Muscle of leg (tissue), 11 donors: Measurements from ENCODE around the gene ARL6IP1. TPM values are rescaled to one million over a fixed set of nuclear protein-coding genes. Genes with fewer than 3 reads are reported as not detected.

Source experiments
- DNase-seq: peaks from one replicate; pipeline ENCODE4 v3.0.0; 2013
- H3K27ac ChIP-seq: one replicate; pipeline ENCODE4 v1.5.1; 2013; ENCODE audit warnings: mild to moderate bottlenecking, low read length, control low read depth
- H3K27me3 ChIP-seq: one replicate; pipeline ENCODE4 v1.6.1; 2013; ENCODE audit warnings: low read length; ENCODE audit not compliant: control insufficient read depth, insufficient read depth
- H3K36me3 ChIP-seq: one replicate; pipeline ENCODE4 v1.6.1; 2013; ENCODE audit warnings: low read length; ENCODE audit not compliant: control insufficient read depth, insufficient read depth
- H3K4me1 ChIP-seq: one replicate; pipeline ENCODE4 v1.6.1; 2013; ENCODE audit warnings: low read length; ENCODE audit not compliant: control insufficient read depth, insufficient read depth
- H3K4me3 ChIP-seq: one replicate; pipeline ENCODE4 v1.5.1; 2013; ENCODE audit warnings: low read length, control low read depth
- H3K9me3 ChIP-seq: replicated peaks from 2 replicates; pipeline ENCODE4 v1.6.1; 2013; ENCODE audit warnings: low read depth, low read length; ENCODE audit not compliant: control insufficient read depth
- WGBS: methylation state at CpG from one replicate; pipeline ENCODE4 v1.1.5; 2013; ENCODE audit warnings: missing lambda C conversion rate; ENCODE audit not compliant: insufficient coverage; 5-methylcytosine and 5-hydroxymethylcytosine counted together
- polyA plus RNA-seq, 8 donors: library from polyadenylated mRNA; unstranded; fragments of 120-200 nt; gene quantifications; one replicate each; pipeline versions ENCODE4 v1.2.1 to v1.2.3, GENCODE V29; 2013; ENCODE audit warnings: inconsistent platforms in 1 of 8, low replicate concordance in 1 of 8; ENCODE audit not compliant: insufficient read length in 8 of 8, insufficient read depth in 1 of 8
- total RNA-seq: library from RNA; stranded (reverse); fragments of 120-200 nt; gene quantifications from one replicate; pipeline ENCODE4 v1.2.4, GENCODE V29; 2013

ARL6IP1 gene
- total and polyA plus RNA-seq, 9 donors = 70.0 to 134 (median 103) TPM

- 92% methylated on average over 7 of the region's 16 CpGs for WGBS
- Histone ChIP-seq H3K4me1 (peaks cover 8% of the 10 kb centered on the region), H3K4me3 (no peak overlapping the region), H3K9me3 (no peaks in the 10 kb centered on the region), H3K27me3 (no peaks in the 10 kb centered on the region), H3K36me3 (peaks cover 4% of the 10 kb centered on the region), H3K27ac (no peak overlapping the region)
- no peak for DNase-seq
Measured at GRCh38 chr16:18802767-18803343, 1.5 kb upstream of the ARL6IP1 start.

GRCh38 chr16:18800775-18801144 is 589 bp downstream of the ARL6IP1 start:
- DNase-seq = peak; percentile 43
- H3K4me3 ChIP-seq = peak overlapping the region; percentile 89
- H3K4me1 ChIP-seq = peaks cover 8% of the 10 kb centered on the region
- no peaks in the 10 kb centered on the region for H3K27me3 ChIP-seq
- H3K9me3 ChIP-seq = no peaks in the 10 kb centered on the region
- peaks cover 6% of the 10 kb centered on the region for H3K36me3 ChIP-seq
- 0% methylated on average over 8 of the region's 15 CpGs for WGBS
- peak overlapping the region; percentile 94 for H3K27ac ChIP-seq

GRCh38 chr16:18800293-18800692 is 1.1 kb downstream of the ARL6IP1 start:
- Histone ChIP-seq H3K9me3 (no peaks in the 10 kb centered on the region), H3K27ac (peak overlapping the region; percentile 94), H3K27me3 (no peaks in the 10 kb centered on the region), H3K4me1 (peaks cover 8% of the 10 kb centered on the region), H3K36me3 (peaks cover 6% of the 10 kb centered on the region), H3K4me3 (peak overlapping the region; percentile 89)
- WGBS = no CpG with 5 or more reads among the region's 8 CpGs
- no peak for DNase-seq

GRCh38 chr16:18799500-18799899 is 1.8 kb downstream of the ARL6IP1 start:
- Histone ChIP-seq H3K36me3 (peaks cover 10% of the 10 kb centered on the region), H3K4me3 (no peak overlapping the region), H3K27ac (no peak overlapping the region), H3K4me1 (peaks cover 8% of the 10 kb centered on the region), H3K9me3 (no peaks in the 10 kb centered on the region), H3K27me3 (no peaks in the 10 kb centered on the region)
- no CpG with 5 or more reads among the region's 3 CpGs for WGBS
- DNase-seq = no peak

GRCh38 chr16:18797746-18798145 is 3.6 kb downstream of the ARL6IP1 start:
- no peak for DNase-seq
- Histone ChIP-seq H3K4me3 (no peak overlapping the region), H3K27ac (no peak overlapping the region), H3K27me3 (no peaks in the 10 kb centered on the region), H3K36me3 (peaks cover 24% of the 10 kb centered on the region), H3K4me1 (peaks cover 8% of the 10 kb centered on the region), H3K9me3 (no peaks in the 10 kb centered on the region)
- no CpG with 5 or more reads among the region's 4 CpGs for WGBS

- Histone ChIP-seq H3K4me1 (peaks cover 8% of the 10 kb centered on the region), H3K36me3 (peaks cover 28% of the 10 kb centered on the region), H3K9me3 (no peaks in the 10 kb centered on the region), H3K27me3 (no peaks in the 10 kb centered on the region), H3K4me3 (no peak overlapping the region), H3K27ac (no peak overlapping the region)
- no CpG with 5 or more reads among the region's 1 CpG for WGBS
- no peak for DNase-seq
Measured at GRCh38 chr16:18796377-18796776, 5.0 kb downstream of the ARL6IP1 start.

- H3K4me3 ChIP-seq = no peak overlapping the region
- peaks cover 39% of the 10 kb centered on the region for H3K36me3 ChIP-seq
- no peak overlapping the region for H3K27ac ChIP-seq
- no peaks in the 10 kb centered on the region for H3K27me3 ChIP-seq
- 100% methylated on average over 8 of the region's 11 CpGs for WGBS
- DNase-seq = no peak
- peaks cover 12% of the 10 kb centered on the region for H3K4me1 ChIP-seq
- no peaks in the 10 kb centered on the region for H3K9me3 ChIP-seq
Measured at GRCh38 chr16:18792836-18793433, 8.4 kb downstream of the ARL6IP1 start.

GRCh38 chr16:18789850-18790706 is 11.3 kb downstream of the ARL6IP1 start, which contains the start of gene RPS15A:
Gene RPS15A (minus strand): TSS chr16:18790334. CDS start chr16:18789113, 1,221 bp downstream.
- Histone ChIP-seq H3K27me3 (no peaks in the 10 kb centered on the region), H3K9me3 (no peaks in the 10 kb centered on the region), H3K4me3 (peak within 1 kb of the TSS; percentile 74), H3K4me1 (peaks cover 22% of the 10 kb centered on the region), H3K36me3 (peaks cover 57% of the 10 kb centered on the region), H3K27ac (peak within 1 kb of the TSS; percentile 77)
- 3% methylated on average over 58 of the region's 60 CpGs for WGBS
- peak; percentile 99 for DNase-seq

- Histone ChIP-seq H3K36me3 (peaks cover 58% of the 10 kb centered on the region), H3K27me3 (no peaks in the 10 kb centered on the region), H3K9me3 (no peaks in the 10 kb centered on the region), H3K4me1 (peaks cover 22% of the 10 kb centered on the region), H3K27ac (peak overlapping the region; percentile 77), H3K4me3 (peak overlapping the region; percentile 74)
- DNase-seq = no peak
- 0% methylated on average over 5 of the region's 5 CpGs for WGBS
Measured at GRCh38 chr16:18789515-18789849, 11.9 kb downstream of the ARL6IP1 start.

GRCh38 chr16:18788828-18789514 is 12.4 kb downstream of the ARL6IP1 start:
- DNase-seq = no peak
- 13% methylated on average over 20 of the region's 20 CpGs for WGBS
- Histone ChIP-seq H3K27me3 (no peaks in the 10 kb centered on the region), H3K4me1 (peaks cover 22% of the 10 kb centered on the region), H3K9me3 (no peaks in the 10 kb centered on the region), H3K36me3 (peaks cover 58% of the 10 kb centered on the region), H3K4me3 (peak overlapping the region; percentile 74), H3K27ac (peak overlapping the region; percentile 77)
